HepG2 (cell line): Measurements from ENCODE around the gene COL18A1. TPM values are rescaled to one million over a fixed set of nuclear protein-coding genes. Genes with fewer than 3 reads are reported as not detected.

Experiments
- CEBPB ChIP-seq: IDR thresholded peaks from 2 replicates; pipeline ENCODE4 v1.6.1; 2011; ENCODE audit warnings: low read depth, low read length, improper control_type of control experiment, borderline replicate concordance
- CTCF ChIP-seq: sonication (generic); formaldehyde crosslinking; IDR thresholded peaks from 2 replicates; pipeline ENCODE4 v1.5.0; 2020; ENCODE audit warnings: mild to moderate bottlenecking, missing genetic modification reagents, moderate library complexity
- ETV5 ChIP-seq: IDR thresholded peaks from 2 replicates; pipeline ENCODE4 v1.6.1; 2018; ENCODE audit warnings: missing biosample characterization, missing genetic modification reagents, inconsistent platforms, borderline replicate concordance
- JARID2 ChIP-seq: sonication (generic); formaldehyde crosslinking; IDR thresholded peaks from 2 replicates; pipeline ENCODE4 v1.8.1; 2023; ENCODE audit warnings: missing genetic modification reagents, inconsistent platforms; ENCODE audit not compliant: insufficient replicate concordance
- KDM2A ChIP-seq: sonication (generic); formaldehyde crosslinking; IDR thresholded peaks from 2 replicates; pipeline ENCODE4 v1.4.0; 2020; ENCODE audit warnings: low read depth, missing genetic modification reagents, borderline replicate concordance
- MED1 ChIP-seq: sonication (generic); formaldehyde crosslinking; IDR thresholded peaks from 2 replicates; pipeline ENCODE4 v1.4.0; 2020; ENCODE audit warnings: missing genetic modification reagents
- MTA1 ChIP-seq: sonication (generic); formaldehyde crosslinking; IDR thresholded peaks from 2 replicates; pipeline ENCODE4 v1.4.0; 2020; ENCODE audit warnings: missing genetic modification reagents, mild to moderate bottlenecking, borderline replicate concordance
- ZHX1 ChIP-seq: sonication (generic); formaldehyde crosslinking; IDR thresholded peaks from 2 replicates; pipeline ENCODE4 v1.8.1; 2022; ENCODE audit warnings: low read depth, mild to moderate bottlenecking, missing genetic modification reagents
- ZNF343 ChIP-seq: sonication (generic); formaldehyde crosslinking; IDR thresholded peaks from 2 replicates; pipeline ENCODE4 v1.4.0; 2020; ENCODE audit warnings: mild to moderate bottlenecking, missing genetic modification reagents
- ZSCAN20 ChIP-seq: sonication (generic); formaldehyde crosslinking; IDR thresholded peaks from 2 replicates; pipeline ENCODE4 v1.4.0; 2020; ENCODE audit warnings: missing genetic modification reagents, mild to moderate bottlenecking, borderline replicate concordance
- ZUFSP ChIP-seq: sonication (generic); formaldehyde crosslinking; IDR thresholded peaks from 2 replicates; pipeline ENCODE4 v1.9.0; 2021; ENCODE audit warnings: missing genetic modification reagents, mild to moderate bottlenecking, borderline replicate concordance
- polyA plus RNA-seq, 8 experiments: library from polyadenylated mRNA; depleted of rRNA in 3 of 8; stranded (reverse) in 7 of 8; unstranded in 1 of 8; fragments of >200 nt; fragmentation: Illumina TruSeq in 4 of 8; extraction: Trizol in 4 of 8; gene quantifications; 2 replicates each; pipeline versions ENCODE4 v1.2.1 to v1.2.3, GENCODE V29; 2011 to 2016; ENCODE audit warnings: low read depth in 4 of 8, missing spikeins in 1 of 8, mixed read lengths in 1 of 8; ENCODE audit not compliant: insufficient read depth in 1 of 8
- total RNA-seq, 5 experiments: library from RNA; depleted of rRNA; stranded (reverse); fragments of >200 nt; fragmentation: Illumina TruSeq; extraction: Trizol; gene quantifications; 2 replicates each; pipeline ENCODE4 v1.2.3, GENCODE V29; 2016; ENCODE audit warnings: low read depth in 1 of 5
- TF ChIP-seq, protein P1 (sequence below), 2 experiments: sonication (generic) in 1 of 2; formaldehyde crosslinking in 1 of 2; IDR thresholded peaks; 2 replicates each; pipeline versions ENCODE4 v1.4.0 to v1.6.1; 2018 to 2020; ENCODE audit warnings: missing genetic modification reagents in 2 of 2, borderline replicate concordance in 1 of 2, low read depth in 1 of 2, mild to moderate bottlenecking in 1 of 2, missing biosample characterization in 1 of 2
- TF ChIP-seq, protein P2 (sequence below): sonication (generic); formaldehyde crosslinking; IDR thresholded peaks from 2 replicates; pipeline ENCODE4 v1.5.1; 2020; ENCODE audit warnings: mild to moderate bottlenecking, moderate library complexity, missing genetic modification reagents
- TF ChIP-seq, protein P3 (sequence below): sonication (generic); formaldehyde crosslinking; IDR thresholded peaks from 2 replicates; pipeline ENCODE4 v1.4.0; 2020; ENCODE audit warnings: mild to moderate bottlenecking, missing genetic modification reagents

Gene COL18A1
- total and polyA plus RNA-seq, 2 of the 13 experiments (the other 11 are each of a cell fraction or from before 2014, with no cell fraction given) = 79.0 to 102 TPM

- TF ChIP-seq, protein P1, sequence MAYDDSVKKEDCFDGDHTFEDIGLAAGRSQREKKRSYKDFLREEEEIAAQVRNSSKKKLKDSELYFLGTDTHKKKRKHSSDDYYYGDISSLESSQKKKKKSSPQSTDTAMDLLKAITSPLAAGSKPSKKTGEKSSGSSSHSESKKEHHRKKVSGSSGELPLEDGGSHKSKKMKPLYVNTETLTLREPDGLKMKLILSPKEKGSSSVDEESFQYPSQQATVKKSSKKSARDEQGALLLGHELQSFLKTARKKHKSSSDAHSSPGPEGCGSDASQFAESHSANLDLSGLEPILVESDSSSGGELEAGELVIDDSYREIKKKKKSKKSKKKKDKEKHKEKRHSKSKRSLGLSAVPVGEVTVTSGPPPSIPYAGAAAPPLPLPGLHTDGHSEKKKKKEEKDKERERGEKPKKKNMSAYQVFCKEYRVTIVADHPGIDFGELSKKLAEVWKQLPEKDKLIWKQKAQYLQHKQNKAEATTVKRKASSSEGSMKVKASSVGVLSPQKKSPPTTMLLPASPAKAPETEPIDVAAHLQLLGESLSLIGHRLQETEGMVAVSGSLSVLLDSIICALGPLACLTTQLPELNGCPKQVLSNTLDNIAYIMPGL (CRISPR knock-in tag; IDR thresholded peaks at IDR 0.05; ENCODE audit: borderline replicate concordance in 1 of 2, low read depth in 1 of 2) = 0 out of 4 replicates have a peak, but pooled peaks of 1 of the 2 experiments have one; percentile 34
- no peak for TF ChIP-seq ZSCAN20 (CRISPR knock-in tag)
- no peak for TF ChIP-seq CEBPB
- no peak for TF ChIP-seq JARID2 (CRISPR knock-in tag)
- TF ChIP-seq, protein P2, sequence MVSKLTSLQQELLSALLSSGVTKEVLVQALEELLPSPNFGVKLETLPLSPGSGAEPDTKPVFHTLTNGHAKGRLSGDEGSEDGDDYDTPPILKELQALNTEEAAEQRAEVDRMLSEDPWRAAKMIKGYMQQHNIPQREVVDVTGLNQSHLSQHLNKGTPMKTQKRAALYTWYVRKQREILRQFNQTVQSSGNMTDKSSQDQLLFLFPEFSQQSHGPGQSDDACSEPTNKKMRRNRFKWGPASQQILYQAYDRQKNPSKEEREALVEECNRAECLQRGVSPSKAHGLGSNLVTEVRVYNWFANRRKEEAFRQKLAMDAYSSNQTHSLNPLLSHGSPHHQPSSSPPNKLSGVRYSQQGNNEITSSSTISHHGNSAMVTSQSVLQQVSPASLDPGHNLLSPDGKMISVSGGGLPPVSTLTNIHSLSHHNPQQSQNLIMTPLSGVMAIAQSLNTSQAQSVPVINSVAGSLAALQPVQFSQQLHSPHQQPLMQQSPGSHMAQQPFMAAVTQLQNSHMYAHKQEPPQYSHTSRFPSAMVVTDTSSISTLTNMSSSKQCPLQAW (CRISPR knock-in tag) = peak; percentile 27; the same call in 1 of the 2 replicates
- 0 out of 2 replicates have a peak, but pooled peaks have one; percentile 51 for TF ChIP-seq ZNF343 (CRISPR knock-in tag)
- no peak for TF ChIP-seq ZHX1 (CRISPR knock-in tag)
- peak; percentile 70; the same call in 1 of the 2 replicates for TF ChIP-seq ZUFSP (CRISPR knock-in tag)
- TF ChIP-seq MTA1 (CRISPR knock-in tag) = peak; percentile 41; the same call in 1 of the 2 replicates
- peak; percentile 7; the same call in 1 of the 2 replicates for TF ChIP-seq ETV5
- TF ChIP-seq KDM2A = 0 out of 2 replicates have a peak, but pooled peaks have one; percentile 50
- TF ChIP-seq CTCF (CRISPR knock-in tag) = peak; percentile 66
- TF ChIP-seq, protein P3, sequence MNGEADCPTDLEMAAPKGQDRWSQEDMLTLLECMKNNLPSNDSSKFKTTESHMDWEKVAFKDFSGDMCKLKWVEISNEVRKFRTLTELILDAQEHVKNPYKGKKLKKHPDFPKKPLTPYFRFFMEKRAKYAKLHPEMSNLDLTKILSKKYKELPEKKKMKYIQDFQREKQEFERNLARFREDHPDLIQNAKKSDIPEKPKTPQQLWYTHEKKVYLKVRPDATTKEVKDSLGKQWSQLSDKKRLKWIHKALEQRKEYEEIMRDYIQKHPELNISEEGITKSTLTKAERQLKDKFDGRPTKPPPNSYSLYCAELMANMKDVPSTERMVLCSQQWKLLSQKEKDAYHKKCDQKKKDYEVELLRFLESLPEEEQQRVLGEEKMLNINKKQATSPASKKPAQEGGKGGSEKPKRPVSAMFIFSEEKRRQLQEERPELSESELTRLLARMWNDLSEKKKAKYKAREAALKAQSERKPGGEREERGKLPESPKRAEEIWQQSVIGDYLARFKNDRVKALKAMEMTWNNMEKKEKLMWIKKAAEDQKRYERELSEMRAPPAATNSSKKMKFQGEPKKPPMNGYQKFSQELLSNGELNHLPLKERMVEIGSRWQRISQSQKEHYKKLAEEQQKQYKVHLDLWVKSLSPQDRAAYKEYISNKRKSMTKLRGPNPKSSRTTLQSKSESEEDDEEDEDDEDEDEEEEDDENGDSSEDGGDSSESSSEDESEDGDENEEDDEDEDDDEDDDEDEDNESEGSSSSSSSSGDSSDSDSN (CRISPR knock-in tag) = peak; percentile 66
- peak; percentile 34; the same call in 1 of the 2 replicates for TF ChIP-seq MED1 (CRISPR knock-in tag)
These were observed 21.3 kb upstream of the COL18A1 start (continued) for GRCh38 chr21:45383615-45384201.
